IMR-90 (cell line): Measurements from ENCODE around the gene TRAPPC2L. TPM values are rescaled to one million over a fixed set of nuclear protein-coding genes. Genes with fewer than 3 reads are reported as not detected.

Experiments
- ATAC-seq: fragments of 200-7000 bp; cut with Tn5 transposase; 2 replicates; pipeline ENCODE4 v1.9.1; 2020; ENCODE audit warnings: low read depth, mild to moderate bottlenecking, moderate library complexity
- BruUV-seq: library from RNA; stranded (reverse); fragments of 400-500 nt; replicated peaks from 2 replicates; lab custom pipeline; 2021; lab: Mats Ljungman, UMichigan
- CTCF ChIA-PET: fragments of 300-600 bp; formaldehyde crosslinking; extraction: SDS; loops from one replicate; lab custom pipeline; 2021; ENCODE audit warnings: antibody characterized with exemption; lab: Yijun Ruan, JAX
- POLR2A ChIA-PET: fragments of 300-600 bp; sonication (Branson Sonifier 250); formaldehyde crosslinking; loops from one replicate; lab custom pipeline; 2022; ENCODE audit warnings: antibody characterized with exemption; ENCODE audit not compliant: unreplicated experiment; lab: Charles Lee
- DNase-seq: peaks from one replicate; pipeline ENCODE4 v3.0.0; 2013
- H2AFZ ChIP-seq: replicated peaks from 2 replicates; pipeline ENCODE3; 2013; ENCODE audit warnings: low read length, mild to moderate bottlenecking; ENCODE audit not compliant: poor library complexity
- H2AK5ac ChIP-seq: 2 replicates; pipeline ENCODE4 v1.6.1; 2013; ENCODE audit warnings: low read depth, low read length, inconsistent platforms
- H2AK9ac ChIP-seq: replicated peaks from 2 replicates; pipeline ENCODE3; 2013; ENCODE audit warnings: mild to moderate bottlenecking, low read depth, low read length, moderate library complexity; ENCODE audit not compliant: poor library complexity
- H2BK120ac ChIP-seq: 2 replicates; pipeline ENCODE4 v1.6.1; 2013; ENCODE audit warnings: low read depth, low read length, inconsistent platforms
- H2BK15ac ChIP-seq: 3 replicates; pipeline ENCODE4 v1.6.1; 2013; ENCODE audit warnings: low read depth, low read length, inconsistent platforms
- H2BK20ac ChIP-seq: 2 replicates; pipeline ENCODE4 v1.6.1; 2013; ENCODE audit warnings: low read depth, mild to moderate bottlenecking, inconsistent platforms, low read length, moderate library complexity
- H2BK5ac ChIP-seq: 2 replicates; pipeline ENCODE4 v1.6.1; 2013; ENCODE audit warnings: mild to moderate bottlenecking, low read depth, low read length, inconsistent platforms; ENCODE audit not compliant: poor library complexity, severe bottlenecking
- H3K14ac ChIP-seq: replicated peaks from 2 replicates; pipeline ENCODE4 v1.6.1; 2013; ENCODE audit warnings: low read depth, low read length, inconsistent platforms
- H3K18ac ChIP-seq: 2 replicates; pipeline ENCODE4 v1.6.1; 2013; ENCODE audit warnings: low read depth, low read length, control low read depth
- H3K23ac ChIP-seq: 2 replicates; pipeline ENCODE4 v1.6.1; 2013; ENCODE audit warnings: low read depth, low read length, inconsistent platforms
- H3K27ac ChIP-seq: 2 replicates; pipeline ENCODE4 v1.5.1; 2013; ENCODE audit warnings: mild to moderate bottlenecking, control low read depth, low read length; ENCODE audit not compliant: insufficient read depth
- H3K27me3 ChIP-seq: 2 replicates; pipeline ENCODE4 v1.6.1; 2013; ENCODE audit warnings: low read length; ENCODE audit not compliant: control insufficient read depth, insufficient read depth
- H3K36me3 ChIP-seq: 2 replicates; pipeline ENCODE4 v1.6.1; 2013; ENCODE audit warnings: low read length, mixed read lengths; ENCODE audit not compliant: control insufficient read depth, insufficient read depth
- H3K4ac ChIP-seq: 2 replicates; pipeline ENCODE4 v1.6.1; 2013; ENCODE audit warnings: low read depth, low read length, inconsistent platforms
- H3K4me1 ChIP-seq: 2 replicates; pipeline ENCODE4 v1.6.1; 2013; ENCODE audit warnings: low read length, mixed read lengths; ENCODE audit not compliant: control insufficient read depth, insufficient read depth
- H3K4me2 ChIP-seq: 2 replicates; pipeline ENCODE4 v1.6.1; 2013; ENCODE audit warnings: low read depth, mild to moderate bottlenecking, control low read depth, low read length, moderate library complexity
- H3K4me3 ChIP-seq: 2 replicates; pipeline ENCODE4 v1.5.1; 2013; ENCODE audit warnings: low read depth, mild to moderate bottlenecking, control low read depth, low read length, moderate library complexity; ENCODE audit not compliant: insufficient read depth
- H3K56ac ChIP-seq: 2 replicates; pipeline ENCODE4 v1.6.1; 2013; ENCODE audit warnings: low read length, inconsistent platforms; ENCODE audit not compliant: insufficient read depth; ENCODE audit errors: extremely low read depth
- H3K79me1 ChIP-seq, 2 experiments: 2 replicates each; pipeline ENCODE4 v1.6.1; 2013; ENCODE audit warnings: low read length in 2 of 2, inconsistent platforms in 1 of 2, low read depth in 1 of 2
- H3K9ac ChIP-seq: 2 replicates; pipeline ENCODE4 v1.6.1; 2013; ENCODE audit warnings: low read depth, low read length, control low read depth
- H3K9me1 ChIP-seq: 2 replicates; pipeline ENCODE4 v1.6.1; 2013; ENCODE audit warnings: low read length, inconsistent platforms; ENCODE audit not compliant: insufficient read depth
- H3K9me3 ChIP-seq: 2 replicates; pipeline ENCODE4 v1.6.1; 2013; ENCODE audit warnings: low read length; ENCODE audit not compliant: control insufficient read depth, insufficient read depth
- H4K20me1 ChIP-seq: 2 replicates; pipeline ENCODE4 v1.6.1; 2013; ENCODE audit warnings: low read length, inconsistent platforms; ENCODE audit not compliant: insufficient read depth
- H4K5ac ChIP-seq: 2 replicates; pipeline ENCODE4 v1.6.1; 2013; ENCODE audit warnings: mild to moderate bottlenecking, low read depth, low read length, control low read depth
- H4K8ac ChIP-seq, 2 experiments: 2 replicates each; pipeline ENCODE4 v1.6.1; 2013; ENCODE audit warnings: low read depth in 2 of 2, low read length in 2 of 2, control low read depth in 1 of 2, inconsistent platforms in 1 of 2
- H4K91ac ChIP-seq: 2 replicates; pipeline ENCODE4 v1.6.1; 2013; ENCODE audit warnings: low read depth, low read length, inconsistent platforms; ENCODE audit not compliant: insufficient read depth
- MXI1 ChIP-seq: IDR thresholded peaks from 2 replicates; pipeline ENCODE4 v1.6.1; 2012; ENCODE audit warnings: low read depth, mild to moderate bottlenecking, low read length, moderate library complexity, borderline replicate concordance
- WGBS, 2 experiments: methylation state at CpG; one replicate each; pipeline versions ENCODE4 v1.1.5 to v1.1.7; 2013; ENCODE audit warnings: missing lambda C conversion rate in 2 of 2; ENCODE audit not compliant: insufficient read length in 1 of 2; ENCODE audit errors: extremely low coverage in 2 of 2; 5-methylcytosine and 5-hydroxymethylcytosine counted together
- dilution Hi-C: fragments of 300-500 bp; cut with HindIII; formaldehyde crosslinking; loops from one replicate; pipeline ENCODE4 v1.14.3; 2018; ENCODE audit warnings: low sequenced_read_pairs; ENCODE audit not compliant: unreplicated experiment
- in situ Hi-C: fragments of 300-500 bp; cut with MboI; formaldehyde crosslinking; loops from 3 replicates; pipeline ENCODE4 v1.14.3; 2019; ENCODE audit warnings: low sequenced_read_pairs, inconsistent platforms, mixed read lengths
- intact Hi-C: fragments of 100-400 bp; cut with micrococcal nuclease; formaldehyde crosslinking; loops from 2 replicates; pipeline ENCODE4 v1.10.0; 2022
- polyA plus RNA-seq, 3 experiments: library from polyadenylated mRNA; depleted of rRNA; stranded (reverse); fragments of >200 nt; gene quantifications; 2 replicates each; pipeline ENCODE4 v1.2.3, GENCODE V29; 2012; ENCODE audit warnings: low replicate concordance in 1 of 3
- total RNA-seq: library from RNA; depleted of rRNA; stranded (reverse); fragments of >200 nt; gene quantifications from 2 replicates; pipeline ENCODE4 v1.2.3, GENCODE V29; 2012
- TF ChIP-seq, protein P1 (sequence below): conservative IDR thresholded peaks from 2 replicates; pipeline ENCODE4 v1.5.1; 2012; ENCODE audit warnings: mild to moderate bottlenecking, low read depth, low read length, improper control_type of control experiment

Gene TRAPPC2L
- total and polyA plus RNA-seq, 2 of the 4 experiments (the other 2 are of a cell fraction): 102 to 109 TPM

- Histone ChIP-seq H3K27ac (no peak overlapping the region), H3K4ac (no peak overlapping the region), H3K9ac (no peak overlapping the region), H2BK5ac (no peak overlapping the region), H2BK20ac (no peak overlapping the region), H4K8ac (no peak overlapping the region), H2AK5ac (no peak overlapping the region), H2BK120ac (no peak overlapping the region), H3K4me3 (no peak overlapping the region), H3K27me3 (peaks cover 34% of the 10 kb centered on the region), H3K79me1 (no peaks in the 10 kb centered on the region), H4K5ac (no peak overlapping the region), H3K14ac (no peak overlapping the region), H4K20me1 (no peaks in the 10 kb centered on the region), H3K18ac (no peak overlapping the region), H3K56ac (no peak overlapping the region), H3K9me3 (no peaks in the 10 kb centered on the region), H2BK15ac (no peak overlapping the region), H3K4me1 (no peaks in the 10 kb centered on the region), H4K91ac (no peak overlapping the region), H2AK9ac (no peak overlapping the region), H3K23ac (no peak overlapping the region), H3K4me2 (no peak overlapping the region), H3K36me3 (no peaks in the 10 kb centered on the region), H3K9me1 (no peaks in the 10 kb centered on the region), H2AFZ (no peak overlapping the region)
- intact Hi-C loops: no loop called here
- 33% methylated on average over 25 of the region's 46 CpGs; no CpG with 5 or more reads in 1 of the 2 experiments for WGBS, 2 experiments
- dilution Hi-C loops: no loop called here
- ChIA-PET CTCF (no interaction called here), POLR2A (no interaction called here)
- in situ Hi-C loops: no loop called here
- TF ChIP-seq MXI1: no peak
- TF ChIP-seq, protein P1, sequence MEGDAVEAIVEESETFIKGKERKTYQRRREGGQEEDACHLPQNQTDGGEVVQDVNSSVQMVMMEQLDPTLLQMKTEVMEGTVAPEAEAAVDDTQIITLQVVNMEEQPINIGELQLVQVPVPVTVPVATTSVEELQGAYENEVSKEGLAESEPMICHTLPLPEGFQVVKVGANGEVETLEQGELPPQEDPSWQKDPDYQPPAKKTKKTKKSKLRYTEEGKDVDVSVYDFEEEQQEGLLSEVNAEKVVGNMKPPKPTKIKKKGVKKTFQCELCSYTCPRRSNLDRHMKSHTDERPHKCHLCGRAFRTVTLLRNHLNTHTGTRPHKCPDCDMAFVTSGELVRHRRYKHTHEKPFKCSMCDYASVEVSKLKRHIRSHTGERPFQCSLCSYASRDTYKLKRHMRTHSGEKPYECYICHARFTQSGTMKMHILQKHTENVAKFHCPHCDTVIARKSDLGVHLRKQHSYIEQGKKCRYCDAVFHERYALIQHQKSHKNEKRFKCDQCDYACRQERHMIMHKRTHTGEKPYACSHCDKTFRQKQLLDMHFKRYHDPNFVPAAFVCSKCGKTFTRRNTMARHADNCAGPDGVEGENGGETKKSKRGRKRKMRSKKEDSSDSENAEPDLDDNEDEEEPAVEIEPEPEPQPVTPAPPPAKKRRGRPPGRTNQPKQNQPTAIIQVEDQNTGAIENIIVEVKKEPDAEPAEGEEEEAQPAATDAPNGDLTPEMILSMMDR: no peak
- no peak for ATAC-seq
- DNase-seq: no peak
- BruUV-seq: no TSS peak
Measured at GRCh38 chr16:88881007-88881615, 24.2 kb downstream of the TRAPPC2L start.
